ENCODE measurements around the gene FOXO3. TPM values are rescaled to one million over a fixed set of nuclear protein-coding genes. Genes with fewer than 3 reads are reported as not detected.

The FOXO3 gene
- total RNA-seq, 1 donor from 2014 or later, result 37.3 TPM

- Mint-ChIP-seq H3K4me1 (ENCODE audit: low read depth, unreplicated experiment) (peaks cover 18% of the 10 kb centered on the region), H3K4me3 (ENCODE audit: unreplicated experiment) (no peak overlapping the region), H3K36me3 (ENCODE audit: low read depth, unreplicated experiment) (peaks cover 12% of the 10 kb centered on the region), H3K27ac (ENCODE audit: unreplicated experiment) (no peak overlapping the region), H3K9me3 (ENCODE audit: unreplicated experiment) (no peaks in the 10 kb centered on the region), H3K27me3 (ENCODE audit: low read depth, unreplicated experiment) (no peaks in the 10 kb centered on the region)
- H3K36me3 ChIP-seq (ENCODE audit: insufficient read depth, low read length), result peaks cover 3% of the 10 kb centered on the region
- no peak overlapping the region for H3K4me3 ChIP-seq (ENCODE audit: insufficient read depth, low read depth, low read length)
- H4K20me1 ChIP-seq (ENCODE audit: insufficient read depth, low read length), result peaks cover 63% of the 10 kb centered on the region
- H3K9me3 ChIP-seq (ENCODE audit: insufficient read depth, low read depth, low read length), result no peaks in the 10 kb centered on the region
- TF ChIP-seq CTCF (IDR thresholded peaks at IDR 0.05; ENCODE audit: insufficient read depth, low read depth, low read length) (no peak), EZH2 (IDR thresholded peaks at IDR 0.05; ENCODE audit: insufficient read depth, low read length) (no peak)
- no peak for DNase-seq (ENCODE audit: low read depth)
- H3K4me2 ChIP-seq (ENCODE audit: low read length), result no peak overlapping the region
- no peak overlapping the region for H2AFZ ChIP-seq (ENCODE audit: low read depth, low read length)
- no peak overlapping the region for H3K27ac ChIP-seq (ENCODE audit: low read depth, low read length)
- H3K79me2 ChIP-seq (ENCODE audit: insufficient read depth, low read length), result peaks cover 67% of the 10 kb centered on the region
- no peak for FAIRE-seq
- H3K9ac ChIP-seq (ENCODE audit: low read length), result no peak overlapping the region
- no peaks in the 10 kb centered on the region for H3K27me3 ChIP-seq (ENCODE audit: insufficient read depth, low read length)
- H3K4me1 ChIP-seq (ENCODE audit: insufficient read depth, low read length), result peaks cover 15% of the 10 kb centered on the region
These were observed 99.5 kb downstream of the FOXO3 start for GRCh38 chr6:108660251-108660650.

- H3K36me3 Mint-ChIP-seq (ENCODE audit: low read depth, unreplicated experiment), result peaks cover 12% of the 10 kb centered on the region
- no peaks in the 10 kb centered on the region for H3K27me3 Mint-ChIP-seq (ENCODE audit: low read depth, unreplicated experiment)
- H3K4me3 Mint-ChIP-seq (ENCODE audit: unreplicated experiment), result no peak overlapping the region
- peaks cover 64% of the 10 kb centered on the region for H3K79me2 ChIP-seq (ENCODE audit: insufficient read depth, low read length)
- no peaks in the 10 kb centered on the region for H3K9me3 Mint-ChIP-seq (ENCODE audit: unreplicated experiment)
- peaks cover 3% of the 10 kb centered on the region for H3K36me3 ChIP-seq (ENCODE audit: insufficient read depth, low read length)
- no peak overlapping the region for H2AFZ ChIP-seq (ENCODE audit: low read depth, low read length)
- peaks cover 9% of the 10 kb centered on the region for H3K4me1 ChIP-seq (ENCODE audit: insufficient read depth, low read length)
- DNase-seq (ENCODE audit: low read depth), result peak; percentile 36
- no peak overlapping the region for H3K4me2 ChIP-seq (ENCODE audit: low read length)
- H3K27ac Mint-ChIP-seq (ENCODE audit: unreplicated experiment), result no peak overlapping the region
- no peaks in the 10 kb centered on the region for H3K9me3 ChIP-seq (ENCODE audit: insufficient read depth, low read depth, low read length)
- no peak overlapping the region for H3K9ac ChIP-seq (ENCODE audit: low read length)
- TF ChIP-seq EZH2 (IDR thresholded peaks at IDR 0.05; ENCODE audit: insufficient read depth, low read length) (no peak), CTCF (IDR thresholded peaks at IDR 0.05; ENCODE audit: insufficient read depth, low read depth, low read length) (no peak)
- peaks cover 14% of the 10 kb centered on the region for H3K4me1 Mint-ChIP-seq (ENCODE audit: low read depth, unreplicated experiment)
- H3K27ac ChIP-seq (ENCODE audit: low read depth, low read length), result no peak overlapping the region
- H4K20me1 ChIP-seq (ENCODE audit: insufficient read depth, low read length), result peaks cover 62% of the 10 kb centered on the region
- no peak for FAIRE-seq
- H3K4me3 ChIP-seq (ENCODE audit: insufficient read depth, low read depth, low read length), result no peak overlapping the region
- H3K27me3 ChIP-seq (ENCODE audit: insufficient read depth, low read length), result no peaks in the 10 kb centered on the region
These were observed 100.7 kb downstream of the FOXO3 start for GRCh38 chr6:108661430-108661829.

- H3K4me1 ChIP-seq (ENCODE audit: insufficient read depth, low read length), result peaks cover 5% of the 10 kb centered on the region
- TF ChIP-seq EZH2 (IDR thresholded peaks at IDR 0.05; ENCODE audit: insufficient read depth, low read length) (no peak), CTCF (IDR thresholded peaks at IDR 0.05; ENCODE audit: insufficient read depth, low read depth, low read length) (no peak)
- no peak overlapping the region for H3K9ac ChIP-seq (ENCODE audit: low read length)
- H3K36me3 ChIP-seq (ENCODE audit: insufficient read depth, low read length), result peaks cover 3% of the 10 kb centered on the region
- no peak overlapping the region for H3K4me3 Mint-ChIP-seq (ENCODE audit: unreplicated experiment)
- H3K27ac ChIP-seq (ENCODE audit: low read depth, low read length), result no peak overlapping the region
- DNase-seq (ENCODE audit: low read depth) (no peak), FAIRE-seq (no peak)
- no peak overlapping the region for H2AFZ ChIP-seq (ENCODE audit: low read depth, low read length)
- H3K4me1 Mint-ChIP-seq (ENCODE audit: low read depth, unreplicated experiment), result peaks cover 11% of the 10 kb centered on the region
- H3K79me2 ChIP-seq (ENCODE audit: insufficient read depth, low read length), result peaks cover 63% of the 10 kb centered on the region
- H3K27me3 ChIP-seq (ENCODE audit: insufficient read depth, low read length), result no peaks in the 10 kb centered on the region
- H3K9me3 ChIP-seq (ENCODE audit: insufficient read depth, low read depth, low read length), result no peaks in the 10 kb centered on the region
- no peaks in the 10 kb centered on the region for H3K9me3 Mint-ChIP-seq (ENCODE audit: unreplicated experiment)
- H3K27me3 Mint-ChIP-seq (ENCODE audit: low read depth, unreplicated experiment), result no peaks in the 10 kb centered on the region
- no peak overlapping the region for H3K27ac Mint-ChIP-seq (ENCODE audit: unreplicated experiment)
- peaks cover 14% of the 10 kb centered on the region for H3K36me3 Mint-ChIP-seq (ENCODE audit: low read depth, unreplicated experiment)
- H3K4me2 ChIP-seq (ENCODE audit: low read length), result no peak overlapping the region
- H3K4me3 ChIP-seq (ENCODE audit: insufficient read depth, low read depth, low read length), result no peak overlapping the region
- peaks cover 62% of the 10 kb centered on the region for H4K20me1 ChIP-seq (ENCODE audit: insufficient read depth, low read length)
These were observed 101.3 kb downstream of the FOXO3 start for GRCh38 chr6:108661982-108662381.
